ENCODE results near the gene ZMYND8. TPM values are rescaled to one million over a fixed set of nuclear protein-coding genes. Genes with fewer than 3 reads are reported as not detected.

The ZMYND8 gene
- total RNA-seq, 4 donors from 2014 or later = 48.5 to 169 (median 54.1) TPM

GRCh38 chr20:47353692-47354463 is 2.6 kb downstream of the ZMYND8 start:
- Histone ChIP-seq H3K36me3 (no peaks in the 10 kb centered on the region), H3K4me1 (peaks cover 100% of the 10 kb centered on the region), H3K9me3 (no peaks in the 10 kb centered on the region), H3K27ac (peak overlapping the region; percentile 99), H3K4me3 (peak overlapping the region; percentile 31), H3K27me3 (no peaks in the 10 kb centered on the region)
- DNase-seq (ENCODE audit: low spot score in 2 of 2) = no peak
- 54% methylated on average over 7 of the region's 7 CpGs for WGBS
- TF ChIP-seq EP300 (IDR thresholded peaks at IDR 0.05) (no peak), POLR2AphosphoS5 (IDR thresholded peaks at IDR 0.05) (no peak), POLR2A (IDR thresholded peaks at IDR 0.05) (no peak)
- TF ChIP-seq, protein P1, sequence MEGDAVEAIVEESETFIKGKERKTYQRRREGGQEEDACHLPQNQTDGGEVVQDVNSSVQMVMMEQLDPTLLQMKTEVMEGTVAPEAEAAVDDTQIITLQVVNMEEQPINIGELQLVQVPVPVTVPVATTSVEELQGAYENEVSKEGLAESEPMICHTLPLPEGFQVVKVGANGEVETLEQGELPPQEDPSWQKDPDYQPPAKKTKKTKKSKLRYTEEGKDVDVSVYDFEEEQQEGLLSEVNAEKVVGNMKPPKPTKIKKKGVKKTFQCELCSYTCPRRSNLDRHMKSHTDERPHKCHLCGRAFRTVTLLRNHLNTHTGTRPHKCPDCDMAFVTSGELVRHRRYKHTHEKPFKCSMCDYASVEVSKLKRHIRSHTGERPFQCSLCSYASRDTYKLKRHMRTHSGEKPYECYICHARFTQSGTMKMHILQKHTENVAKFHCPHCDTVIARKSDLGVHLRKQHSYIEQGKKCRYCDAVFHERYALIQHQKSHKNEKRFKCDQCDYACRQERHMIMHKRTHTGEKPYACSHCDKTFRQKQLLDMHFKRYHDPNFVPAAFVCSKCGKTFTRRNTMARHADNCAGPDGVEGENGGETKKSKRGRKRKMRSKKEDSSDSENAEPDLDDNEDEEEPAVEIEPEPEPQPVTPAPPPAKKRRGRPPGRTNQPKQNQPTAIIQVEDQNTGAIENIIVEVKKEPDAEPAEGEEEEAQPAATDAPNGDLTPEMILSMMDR (IDR thresholded peaks at IDR 0.05) = no peak

DNA sequence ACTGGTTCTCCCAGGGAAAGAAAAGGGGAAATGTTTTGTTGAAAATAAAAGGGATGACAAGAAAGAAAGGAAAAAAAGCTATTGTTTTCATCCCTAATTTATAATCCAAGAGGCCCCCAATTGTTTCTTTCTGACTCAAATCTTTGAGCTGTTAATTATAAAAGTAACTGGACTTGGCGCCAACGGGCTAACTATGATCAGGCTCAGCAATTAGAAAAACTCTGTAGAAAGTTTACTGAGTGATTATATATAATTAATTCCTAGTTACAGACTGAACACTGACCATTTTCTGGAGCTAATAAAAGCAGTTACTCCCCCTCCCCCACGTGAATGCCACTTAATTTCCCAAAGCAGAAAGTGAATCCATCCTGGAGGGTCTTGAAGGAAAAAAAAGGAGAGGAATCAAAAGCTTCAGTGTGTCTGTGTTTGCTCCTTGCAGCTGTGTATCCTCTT is 3.2 kb downstream of the ZMYND8 start:
- H3K27ac ChIP-seq = peak overlapping the region; percentile 99
- peaks cover 100% of the 10 kb centered on the region for H3K4me1 ChIP-seq
- no peaks in the 10 kb centered on the region for H3K27me3 ChIP-seq
- no peak for TF ChIP-seq EP300 (IDR thresholded peaks at IDR 0.05)
- TF ChIP-seq POLR2A (IDR thresholded peaks at IDR 0.05) = no peak
- TF ChIP-seq, protein P1 (IDR thresholded peaks at IDR 0.05) = no peak
- TF ChIP-seq POLR2AphosphoS5 (IDR thresholded peaks at IDR 0.05) = no peak
- no peaks in the 10 kb centered on the region for H3K9me3 ChIP-seq
- peak overlapping the region; percentile 31 for H3K4me3 ChIP-seq
- WGBS = 58% methylated on average over 3 of the region's 3 CpGs
- no peaks in the 10 kb centered on the region for H3K36me3 ChIP-seq
- DNase-seq (ENCODE audit: low spot score in 2 of 2) = no peak

DNA sequence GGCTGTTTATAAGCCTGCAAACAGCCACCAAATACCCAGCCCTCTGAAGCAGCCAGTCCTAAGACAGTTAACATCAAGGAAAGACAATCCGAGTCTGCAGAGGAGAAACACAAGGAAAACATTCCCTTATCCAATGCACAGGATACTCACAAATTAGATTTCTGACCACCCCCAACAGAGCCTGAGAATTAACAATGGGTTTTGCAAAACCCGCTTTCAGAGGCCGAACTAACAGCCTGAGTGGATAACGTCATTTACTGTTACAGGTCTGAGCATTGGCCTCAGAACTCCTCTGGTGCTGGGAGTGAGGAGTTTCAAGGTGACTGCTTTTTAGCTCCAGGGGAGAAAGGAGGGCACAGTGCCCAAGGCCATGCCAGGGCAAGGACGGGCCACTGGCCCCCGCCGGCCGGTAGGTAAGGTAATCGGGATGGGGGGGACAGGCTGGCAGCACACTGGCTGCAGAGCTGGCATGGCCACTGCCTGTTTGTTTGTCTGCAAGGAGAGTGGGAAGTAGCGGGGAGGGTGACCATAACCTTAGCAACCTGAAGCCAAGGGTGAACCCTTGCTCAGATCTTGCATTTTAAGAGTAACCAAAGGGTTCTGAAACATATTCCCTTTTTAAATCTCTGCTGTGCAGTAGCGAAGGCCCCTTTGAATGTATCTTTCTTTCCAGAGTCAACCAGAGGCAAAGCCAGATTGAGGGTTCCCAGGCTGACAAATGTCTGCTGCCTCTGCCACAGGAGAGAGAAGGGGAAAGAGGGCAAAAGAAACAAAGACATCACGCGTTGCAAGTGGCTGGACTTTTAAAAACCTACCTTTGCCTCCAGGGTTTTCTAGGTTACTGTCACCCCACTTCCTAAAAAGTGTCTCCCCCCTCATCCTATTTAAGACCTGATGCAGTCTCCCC is 3.9 kb downstream of the ZMYND8 start:
- WGBS = 53% methylated on average over 13 of the region's 13 CpGs
- no peak for DNase-seq (ENCODE audit: low spot score in 2 of 2)
- TF ChIP-seq, protein P1 (IDR thresholded peaks at IDR 0.05) = no peak
- TF ChIP-seq POLR2AphosphoS5 (IDR thresholded peaks at IDR 0.05) (no peak), EP300 (IDR thresholded peaks at IDR 0.05) (no peak), POLR2A (IDR thresholded peaks at IDR 0.05) (no peak)
- Histone ChIP-seq H3K9me3 (no peaks in the 10 kb centered on the region), H3K4me1 (peaks cover 100% of the 10 kb centered on the region), H3K4me3 (peak overlapping the region; percentile 31), H3K36me3 (no peaks in the 10 kb centered on the region), H3K27ac (peak overlapping the region; percentile 99), H3K27me3 (no peaks in the 10 kb centered on the region)

- TF ChIP-seq, protein P1 (IDR thresholded peaks at IDR 0.05) = no peak
- TF ChIP-seq POLR2A (IDR thresholded peaks at IDR 0.05) (no peak), POLR2AphosphoS5 (IDR thresholded peaks at IDR 0.05) (no peak)
- H3K4me3 ChIP-seq = peak overlapping the region; percentile 31
- H3K27ac ChIP-seq = peak overlapping the region; percentile 99
- DNase-seq (ENCODE audit: low spot score in 2 of 2) = no peak
- WGBS = 31% methylated on average over 10 of the region's 10 CpGs
- no peaks in the 10 kb centered on the region for H3K27me3 ChIP-seq
- H3K4me1 ChIP-seq = peaks cover 98% of the 10 kb centered on the region
- H3K9me3 ChIP-seq = no peaks in the 10 kb centered on the region
- H3K36me3 ChIP-seq = no peaks in the 10 kb centered on the region
Observed at GRCh38 chr20:47351643-47352331, 4.7 kb downstream of the ZMYND8 start.
